HEK293 (cell line): ENCODE data around the gene PLAC1.

ENCODE experiments used
- RBAK ChIP-seq: fragments of 450-650 bp; formaldehyde crosslinking; IDR thresholded peaks from 2 replicates; pipeline ENCODE4 v1.5.1; 2016; ENCODE audit warnings: missing biosample characterization, missing genetic modification characterization
- WT1 ChIP-seq: fragments of 450-650 bp; formaldehyde crosslinking; IDR thresholded peaks from 2 replicates; pipeline ENCODE4 v1.5.1; 2016; ENCODE audit warnings: missing biosample characterization, missing genetic modification characterization
- TF ChIP-seq, protein P1 (sequence below): fragments of 450-650 bp; IDR thresholded peaks from 2 replicates; pipeline ENCODE4 v1.5.1; 2018; ENCODE audit warnings: missing biosample characterization, mild to moderate bottlenecking, missing genetic modification characterization

Gene PLAC1

DNA sequence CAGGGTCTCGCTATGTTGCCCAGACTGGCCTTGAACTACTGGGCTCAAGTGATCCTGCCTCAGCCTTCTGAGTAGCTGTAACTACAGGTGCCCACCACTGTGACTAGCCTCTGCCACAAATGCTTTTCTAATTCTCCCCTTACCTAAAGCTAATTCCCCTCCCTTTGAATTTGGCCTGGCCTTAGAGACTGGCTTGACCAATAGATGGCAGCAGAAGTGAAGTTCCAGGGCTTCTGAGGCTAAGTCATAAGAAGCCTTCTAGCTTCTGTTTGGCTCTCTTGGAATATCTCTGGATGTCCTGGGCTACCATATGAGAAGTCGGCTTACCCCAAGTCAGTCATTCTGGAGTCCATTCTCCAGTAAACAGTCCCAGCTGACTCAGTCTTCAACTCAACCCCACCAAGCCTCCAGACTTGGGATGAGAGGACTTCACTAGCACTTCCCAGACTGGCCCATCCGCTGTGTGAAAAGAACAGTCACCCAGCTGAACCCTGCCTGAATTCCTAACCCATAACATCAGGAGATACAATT, 137.3 kb downstream of the PLAC1 start (continued):
- TF ChIP-seq WT1 (tag by site-specific recombination) (no peak), RBAK (tag by site-specific recombination) (no peak)
- TF ChIP-seq, protein P1, sequence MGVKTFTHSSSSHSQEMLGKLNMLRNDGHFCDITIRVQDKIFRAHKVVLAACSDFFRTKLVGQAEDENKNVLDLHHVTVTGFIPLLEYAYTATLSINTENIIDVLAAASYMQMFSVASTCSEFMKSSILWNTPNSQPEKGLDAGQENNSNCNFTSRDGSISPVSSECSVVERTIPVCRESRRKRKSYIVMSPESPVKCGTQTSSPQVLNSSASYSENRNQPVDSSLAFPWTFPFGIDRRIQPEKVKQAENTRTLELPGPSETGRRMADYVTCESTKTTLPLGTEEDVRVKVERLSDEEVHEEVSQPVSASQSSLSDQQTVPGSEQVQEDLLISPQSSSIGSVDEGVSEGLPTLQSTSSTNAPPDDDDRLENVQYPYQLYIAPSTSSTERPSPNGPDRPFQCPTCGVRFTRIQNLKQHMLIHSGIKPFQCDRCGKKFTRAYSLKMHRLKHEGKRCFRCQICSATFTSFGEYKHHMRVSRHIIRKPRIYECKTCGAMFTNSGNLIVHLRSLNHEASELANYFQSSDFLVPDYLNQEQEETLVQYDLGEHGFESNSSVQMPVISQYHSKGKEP (tag by site-specific recombination) = no peak
- TF ChIP-seq, all 188 proteins: peak for 3
